Left ventricle myocardium inferior (tissue), 1 donor: Measurements from ENCODE around the gene CACNA2D2. TPM values are rescaled to one million over a fixed set of nuclear protein-coding genes. Genes with fewer than 3 reads are reported as not detected.

Experiments
- DNase-seq: peaks from one replicate; pipeline ENCODE4 v3.0.0-alpha.2; 2020
- H3K27ac ChIP-seq: fragments of 200-600 bp; replicated peaks from 2 replicates; pipeline ENCODE4 v1.8.0; 2021
- H3K27me3 ChIP-seq: fragments of 200-600 bp; 2 replicates; pipeline ENCODE4 v1.8.0; 2021; ENCODE audit warnings: low read depth
- H3K36me3 ChIP-seq: fragments of 200-600 bp; 2 replicates; pipeline ENCODE4 v1.8.0; 2021
- H3K4me1 ChIP-seq: fragments of 200-600 bp; 2 replicates; pipeline ENCODE4 v1.8.0; 2021
- H3K4me3 ChIP-seq: fragments of 200-600 bp; 2 replicates; pipeline ENCODE4 v1.8.0; 2021; ENCODE audit warnings: mild to moderate bottlenecking, moderate library complexity
- H3K9me3 ChIP-seq: fragments of 200-600 bp; replicated peaks from 2 replicates; pipeline ENCODE4 v1.8.0; 2021
- intact Hi-C: fragments of 100-400 bp; cut with micrococcal nuclease; formaldehyde crosslinking; loops from one replicate; pipeline ENCODE4 v1.11.0; 2022
- total RNA-seq: library from RNA; stranded (reverse); fragmentation: NEBNext Ultra II Directional; extraction: Animal tissue kit (Norgen Biotek cat#: 25700); gene quantifications from one replicate; pipeline ENCODE4 v1.2.1, GENCODE V29; 2021
- TF ChIP-seq, protein P1 (sequence below): fragments of 200-600 bp; IDR thresholded peaks from 2 replicates; pipeline ENCODE4 v1.8.0; 2021; ENCODE audit warnings: antibody characterized with exemption, mild to moderate bottlenecking, borderline replicate concordance
- donor health status: DM: no; HTN: yes; CAD: no; lungs with severe emphysema.

Gene CACNA2D2
- total RNA-seq, 1 donor from 2014 or later, result 2.3 TPM

DNA sequence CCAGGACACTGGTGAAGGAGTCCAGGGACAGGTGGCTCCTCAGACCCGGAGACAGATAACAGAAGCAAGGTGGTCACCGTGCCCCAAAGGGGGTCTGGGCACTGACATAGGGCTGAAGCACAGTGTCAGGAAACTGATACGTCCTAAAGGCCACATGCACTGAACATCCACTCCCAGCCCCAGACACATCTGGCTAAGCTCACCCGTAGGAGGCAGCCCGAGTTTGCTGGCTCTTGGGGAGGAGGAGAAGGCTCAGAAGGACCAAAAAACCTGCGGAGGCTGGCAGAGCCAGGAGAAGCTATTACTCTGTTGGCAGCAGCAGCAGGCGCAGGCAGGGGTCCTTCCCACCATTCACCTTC is 1.2 kb downstream of the CACNA2D2 start:
- Histone ChIP-seq H3K27me3 (peaks cover 41% of the 10 kb centered on the region), H3K36me3 (no peaks in the 10 kb centered on the region), H3K4me3 (peak overlapping the region; percentile 72), H3K4me1 (peaks cover 14% of the 10 kb centered on the region), H3K9me3 (no peaks in the 10 kb centered on the region), H3K27ac (no peak overlapping the region)
- TF ChIP-seq, protein P1, sequence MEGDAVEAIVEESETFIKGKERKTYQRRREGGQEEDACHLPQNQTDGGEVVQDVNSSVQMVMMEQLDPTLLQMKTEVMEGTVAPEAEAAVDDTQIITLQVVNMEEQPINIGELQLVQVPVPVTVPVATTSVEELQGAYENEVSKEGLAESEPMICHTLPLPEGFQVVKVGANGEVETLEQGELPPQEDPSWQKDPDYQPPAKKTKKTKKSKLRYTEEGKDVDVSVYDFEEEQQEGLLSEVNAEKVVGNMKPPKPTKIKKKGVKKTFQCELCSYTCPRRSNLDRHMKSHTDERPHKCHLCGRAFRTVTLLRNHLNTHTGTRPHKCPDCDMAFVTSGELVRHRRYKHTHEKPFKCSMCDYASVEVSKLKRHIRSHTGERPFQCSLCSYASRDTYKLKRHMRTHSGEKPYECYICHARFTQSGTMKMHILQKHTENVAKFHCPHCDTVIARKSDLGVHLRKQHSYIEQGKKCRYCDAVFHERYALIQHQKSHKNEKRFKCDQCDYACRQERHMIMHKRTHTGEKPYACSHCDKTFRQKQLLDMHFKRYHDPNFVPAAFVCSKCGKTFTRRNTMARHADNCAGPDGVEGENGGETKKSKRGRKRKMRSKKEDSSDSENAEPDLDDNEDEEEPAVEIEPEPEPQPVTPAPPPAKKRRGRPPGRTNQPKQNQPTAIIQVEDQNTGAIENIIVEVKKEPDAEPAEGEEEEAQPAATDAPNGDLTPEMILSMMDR, result no peak
- intact Hi-C loops, result no loop called here
- no peak for DNase-seq

DNA sequence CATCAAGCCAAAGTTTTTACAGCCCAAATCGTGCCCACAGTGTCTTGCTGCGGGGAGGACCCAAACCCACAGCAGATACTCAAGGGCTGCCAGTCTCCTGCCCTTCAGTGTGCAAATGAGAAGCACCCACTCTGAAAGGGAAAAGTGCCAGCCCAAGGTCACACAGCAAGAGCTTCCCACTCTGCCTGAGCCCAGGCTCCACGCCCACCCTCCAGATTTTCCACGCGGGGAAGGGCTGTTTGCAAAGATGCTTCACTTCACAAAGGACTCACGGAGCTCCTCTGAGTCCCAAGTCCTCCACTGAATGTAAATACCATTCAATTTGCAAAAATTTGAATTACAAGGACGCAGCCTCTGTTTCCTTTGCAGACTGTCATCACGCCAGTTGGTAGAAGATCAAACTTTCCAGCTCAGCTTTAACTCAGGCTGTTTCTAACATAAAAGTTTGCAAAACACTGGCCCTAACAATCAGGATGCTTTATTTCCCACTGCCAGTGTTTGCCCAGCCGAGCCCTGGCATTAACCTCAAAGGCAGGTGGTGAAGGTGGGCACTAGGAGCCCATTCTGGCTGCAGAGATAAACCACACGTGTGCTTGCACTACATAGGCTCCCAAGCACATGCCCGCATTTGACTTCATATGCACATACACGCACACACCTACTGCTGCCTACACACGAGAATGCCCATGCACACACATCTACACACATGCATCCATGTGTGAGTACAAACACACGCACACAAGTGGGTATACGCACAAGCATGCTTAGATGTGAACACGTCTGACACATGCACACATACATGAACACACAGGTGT is 7.6 kb downstream of the CACNA2D2 start:
- Histone ChIP-seq H3K27me3 (peaks cover 18% of the 10 kb centered on the region), H3K27ac (no peak overlapping the region), H3K4me1 (peaks cover 13% of the 10 kb centered on the region), H3K9me3 (no peaks in the 10 kb centered on the region), H3K36me3 (no peaks in the 10 kb centered on the region), H3K4me3 (no peak overlapping the region)
- TF ChIP-seq, protein P1, result no peak
- intact Hi-C loops, result no loop called here
- no peak for DNase-seq

DNA sequence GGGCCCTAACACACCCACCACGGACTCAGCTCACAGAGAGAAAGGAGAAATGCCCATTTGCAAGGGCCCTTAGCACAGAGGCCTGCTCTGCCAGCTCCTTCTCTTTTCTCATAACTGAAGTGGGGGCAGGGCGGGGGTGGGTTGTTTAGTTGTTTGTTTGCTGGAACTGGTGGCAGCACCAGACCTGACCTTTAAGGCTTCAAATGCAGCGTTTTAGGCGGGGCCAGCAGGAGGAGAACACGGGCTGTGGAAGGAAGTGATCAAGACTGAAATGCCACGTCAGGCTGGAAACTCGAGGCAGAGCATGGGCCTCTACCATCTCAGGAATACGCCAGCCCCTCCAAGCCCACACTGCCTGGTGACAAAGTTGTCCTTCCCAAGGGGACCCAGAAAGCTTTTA is 9.3 kb downstream of the CACNA2D2 start:
- Histone ChIP-seq H3K36me3 (no peaks in the 10 kb centered on the region), H3K4me1 (peaks cover 20% of the 10 kb centered on the region), H3K9me3 (no peaks in the 10 kb centered on the region), H3K4me3 (no peak overlapping the region), H3K27me3 (peaks cover 1% of the 10 kb centered on the region), H3K27ac (no peak overlapping the region)
- intact Hi-C loops, result no loop called here
- TF ChIP-seq, protein P1, result no peak
- DNase-seq, result no peak

- Histone ChIP-seq H3K4me1 (peaks cover 20% of the 10 kb centered on the region), H3K27ac (no peak overlapping the region), H3K4me3 (no peak overlapping the region), H3K27me3 (no peaks in the 10 kb centered on the region), H3K36me3 (no peaks in the 10 kb centered on the region), H3K9me3 (no peaks in the 10 kb centered on the region)
- no peak for DNase-seq
- TF ChIP-seq, protein P1, result no peak
- intact Hi-C loops, result no loop called here
Measured at GRCh38 chr3:50493623-50494022, 9.8 kb downstream of the CACNA2D2 start.

GRCh38 chr3:50493086-50493485 is 10.3 kb downstream of the CACNA2D2 start:
- TF ChIP-seq, protein P1, result no peak
- Histone ChIP-seq H3K4me1 (peaks cover 20% of the 10 kb centered on the region), H3K9me3 (no peaks in the 10 kb centered on the region), H3K4me3 (no peak overlapping the region), H3K36me3 (no peaks in the 10 kb centered on the region), H3K27me3 (no peaks in the 10 kb centered on the region), H3K27ac (no peak overlapping the region)
- intact Hi-C loops, result no loop called here
- DNase-seq, result no peak
